GM12878 (cell line): ENCODE measurements around the gene MYO15A. TPM values are rescaled to one million over a fixed set of nuclear protein-coding genes. Genes with fewer than 3 reads are reported as not detected.

ENCODE experiments used
- BMI1 ChIP-seq: fragments of 450-650 bp; IDR thresholded peaks from 2 replicates; pipeline ENCODE4 v1.6.1; 2016; ENCODE audit warnings: mild to moderate bottlenecking, moderate library complexity, borderline replicate concordance
- CBFB ChIP-seq: IDR thresholded peaks from 2 replicates; pipeline ENCODE4 v1.6.1; 2016; ENCODE audit warnings: antibody characterized with exemption, low read depth
- CHD2 ChIP-seq: IDR thresholded peaks from 2 replicates; pipeline ENCODE4 v1.6.1; 2011; ENCODE audit warnings: low read depth, low read length, improper control_type of control experiment, borderline replicate concordance
- CREM ChIP-seq: IDR thresholded peaks from 2 replicates; pipeline ENCODE4 v1.6.1; 2014; ENCODE audit warnings: antibody characterized with exemption, low read depth
- ESRRA ChIP-seq: IDR thresholded peaks from 2 replicates; pipeline ENCODE4 v1.6.1; 2012; ENCODE audit warnings: mild to moderate bottlenecking, low read length, improper control_type of control experiment
- GATAD2B ChIP-seq: fragments of 450-650 bp; conservative IDR thresholded peaks from 2 replicates; pipeline ENCODE4 v1.6.1; 2017; ENCODE audit warnings: low read depth, mild to moderate bottlenecking, moderate library complexity
- HCFC1 ChIP-seq: fragments of 150-350 bp; IDR thresholded peaks from 2 replicates; pipeline ENCODE4 v1.6.1; 2014; ENCODE audit warnings: low read length
- IKZF2 ChIP-seq, 2 experiments: fragments of 450-650 bp; IDR thresholded peaks; 2 replicates each; pipeline ENCODE4 v1.6.1; 2017; ENCODE audit warnings: mild to moderate bottlenecking in 2 of 2, moderate library complexity in 2 of 2
- KLF5 ChIP-seq: fragments of 450-650 bp; IDR thresholded peaks from 2 replicates; pipeline ENCODE4 v1.6.1; 2014; ENCODE audit warnings: mild to moderate bottlenecking; ENCODE audit not compliant: partially characterized antibody
- MTA3 ChIP-seq: IDR thresholded peaks from 2 replicates; pipeline ENCODE4 v1.6.1; 2012; ENCODE audit warnings: low read length, inconsistent platforms, borderline replicate concordance
- MYB ChIP-seq: fragments of 150-350 bp; IDR thresholded peaks from 2 replicates; pipeline ENCODE4 v1.6.1; 2014; ENCODE audit warnings: mild to moderate bottlenecking, low read depth, low read length, borderline replicate concordance
- NFYB ChIP-seq: IDR thresholded peaks from 2 replicates; pipeline ENCODE4 v1.6.1; 2011; ENCODE audit warnings: low read depth, mild to moderate bottlenecking, low read length, improper control_type of control experiment, moderate library complexity; ENCODE audit not compliant: insufficient read depth
- PML ChIP-seq: IDR thresholded peaks from 2 replicates; pipeline ENCODE4 v1.6.1; 2012; ENCODE audit warnings: low read length, inconsistent platforms
- RAD21 ChIP-seq: IDR thresholded peaks from 2 replicates; pipeline ENCODE4 v1.6.1; 2011; ENCODE audit warnings: mild to moderate bottlenecking, low read depth, low read length, moderate library complexity; ENCODE audit not compliant: insufficient read depth
- SIX5 ChIP-seq: IDR thresholded peaks from 2 replicates; pipeline ENCODE4 v1.6.1; 2011; ENCODE audit warnings: mild to moderate bottlenecking, low read depth, low read length, moderate library complexity; ENCODE audit not compliant: severe bottlenecking
- SMARCA5 ChIP-seq: fragments of 450-650 bp; IDR thresholded peaks from 2 replicates; pipeline ENCODE4 v1.6.1; 2017; ENCODE audit warnings: mild to moderate bottlenecking
- TARDBP ChIP-seq: IDR thresholded peaks from 2 replicates; pipeline ENCODE4 v1.6.1; 2016; ENCODE audit warnings: borderline replicate concordance
- TBL1XR1 ChIP-seq: IDR thresholded peaks from 2 replicates; pipeline ENCODE4 v1.6.1; 2012; ENCODE audit warnings: low read depth, low read length, improper control_type of control experiment
- YBX1 ChIP-seq: fragments of 450-650 bp; IDR thresholded peaks from 2 replicates; pipeline ENCODE4 v1.6.1; 2016; ENCODE audit warnings: antibody characterized with exemption
- polyA plus RNA-seq, 11 experiments: library from polyadenylated mRNA; depleted of rRNA in 4 of 11; unstranded in 6 of 11; stranded (reverse) in 5 of 11; fragments of >200 nt; fragmentation: Nextera tagmentation in 4 of 11; fragmentation: Illumina TruSeq in 1 of 11; extraction: Ambion mirVana in 4 of 11; extraction: Trizol in 1 of 11; gene quantifications; 1 replicate in 1 of 11; 2 replicates in 10 of 11; pipeline versions ENCODE4 v1.2.1 to v1.2.3, GENCODE V29; 2011 to 2016; ENCODE audit warnings: inconsistent platforms in 2 of 11, missing spikeins in 2 of 11, low read depth in 1 of 11
- total RNA-seq, 4 experiments: library from RNA; depleted of rRNA in 3 of 4; stranded (reverse); fragments of >200 nt in 3 of 4; fragmentation: Illumina TruSeq in 1 of 4; extraction: Trizol in 1 of 4; gene quantifications; 2 replicates each; pipeline versions ENCODE4 v1.2.1 to v1.2.3, GENCODE V29; 2013 to 2021
- TF ChIP-seq, protein P1 (sequence below): fragments of 450-650 bp; IDR thresholded peaks from 2 replicates; pipeline ENCODE4 v1.6.1; 2017; ENCODE audit warnings: borderline replicate concordance
- TF ChIP-seq, protein P2 (sequence below): IDR thresholded peaks from 2 replicates; pipeline ENCODE4 v1.6.1; 2011; ENCODE audit warnings: borderline replicate concordance, low read depth, mild to moderate bottlenecking, moderate library complexity, low read length; ENCODE audit not compliant: insufficient read depth, poor library complexity, severe bottlenecking
- TF ChIP-seq, protein P3 (sequence below): IDR thresholded peaks from 2 replicates; pipeline ENCODE4 v1.6.1; 2011; ENCODE audit warnings: low read depth, mild to moderate bottlenecking, low read length, moderate library complexity, borderline replicate concordance; ENCODE audit errors: extremely low read depth
- TF ChIP-seq, protein P4 (sequence below): IDR thresholded peaks from 2 replicates; pipeline ENCODE4 v1.6.1; 2012; ENCODE audit warnings: improper control_type of control experiment, low read depth, low read length; ENCODE audit not compliant: insufficient replicate concordance

Gene MYO15A
- total and polyA plus RNA-seq, 10 of the 15 experiments (the other 5 are each of a cell fraction or from before 2014, with no cell fraction given), result 0.03 to 0.77 (median 0.21) TPM; not detected in 4

DNA sequence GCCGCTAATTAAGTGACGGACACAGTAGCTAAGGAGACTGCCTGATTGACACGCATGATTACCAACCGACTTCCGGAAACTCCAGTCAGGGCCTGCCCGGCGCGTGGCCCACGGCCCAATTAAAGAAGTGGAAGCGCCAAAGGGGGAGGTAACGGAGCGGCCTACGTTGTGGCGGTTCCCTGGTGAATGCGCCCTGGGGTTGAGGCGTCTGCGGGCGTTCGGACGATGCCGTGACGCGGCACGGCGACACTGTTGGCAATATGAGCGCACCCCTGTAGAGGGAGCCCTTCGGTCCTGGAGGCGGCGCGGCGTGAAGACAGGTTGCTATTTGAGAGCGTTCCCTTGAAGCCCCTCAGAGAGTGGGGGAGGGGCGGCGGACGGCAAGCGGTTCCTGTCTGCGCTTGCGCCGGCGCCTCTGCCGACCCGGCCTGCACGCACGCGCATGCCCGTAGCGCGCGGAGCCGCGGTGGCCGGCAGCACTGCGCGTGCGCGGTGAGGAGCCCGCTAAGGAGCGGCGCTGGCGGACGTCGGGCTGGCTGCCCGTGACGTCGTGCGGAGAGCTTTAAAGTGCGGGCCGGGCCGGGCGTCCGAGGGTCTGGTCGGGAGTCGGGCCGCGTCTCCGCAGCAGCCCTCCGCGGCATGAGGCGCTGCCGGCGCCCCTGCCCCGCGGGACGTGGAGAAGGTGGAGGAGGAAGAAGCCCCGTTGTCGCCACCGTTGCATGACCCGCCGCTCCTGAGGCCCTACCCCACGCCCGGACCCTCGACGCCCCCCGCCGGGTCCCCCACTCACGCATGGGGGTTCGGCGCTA is 75.0 kb downstream of the MYO15A start, which contains the start of gene ALKBH5 (continued):
- TF ChIP-seq, protein P1, sequence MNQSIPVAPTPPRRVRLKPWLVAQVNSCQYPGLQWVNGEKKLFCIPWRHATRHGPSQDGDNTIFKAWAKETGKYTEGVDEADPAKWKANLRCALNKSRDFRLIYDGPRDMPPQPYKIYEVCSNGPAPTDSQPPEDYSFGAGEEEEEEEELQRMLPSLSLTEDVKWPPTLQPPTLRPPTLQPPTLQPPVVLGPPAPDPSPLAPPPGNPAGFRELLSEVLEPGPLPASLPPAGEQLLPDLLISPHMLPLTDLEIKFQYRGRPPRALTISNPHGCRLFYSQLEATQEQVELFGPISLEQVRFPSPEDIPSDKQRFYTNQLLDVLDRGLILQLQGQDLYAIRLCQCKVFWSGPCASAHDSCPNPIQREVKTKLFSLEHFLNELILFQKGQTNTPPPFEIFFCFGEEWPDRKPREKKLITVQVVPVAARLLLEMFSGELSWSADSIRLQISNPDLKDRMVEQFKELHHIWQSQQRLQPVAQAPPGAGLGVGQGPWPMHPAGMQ, result no peak
- TF ChIP-seq PML, result peak; percentile 8; the same call in 1 of the 2 replicates
- no peak for TF ChIP-seq YBX1
- TF ChIP-seq, protein P2, sequence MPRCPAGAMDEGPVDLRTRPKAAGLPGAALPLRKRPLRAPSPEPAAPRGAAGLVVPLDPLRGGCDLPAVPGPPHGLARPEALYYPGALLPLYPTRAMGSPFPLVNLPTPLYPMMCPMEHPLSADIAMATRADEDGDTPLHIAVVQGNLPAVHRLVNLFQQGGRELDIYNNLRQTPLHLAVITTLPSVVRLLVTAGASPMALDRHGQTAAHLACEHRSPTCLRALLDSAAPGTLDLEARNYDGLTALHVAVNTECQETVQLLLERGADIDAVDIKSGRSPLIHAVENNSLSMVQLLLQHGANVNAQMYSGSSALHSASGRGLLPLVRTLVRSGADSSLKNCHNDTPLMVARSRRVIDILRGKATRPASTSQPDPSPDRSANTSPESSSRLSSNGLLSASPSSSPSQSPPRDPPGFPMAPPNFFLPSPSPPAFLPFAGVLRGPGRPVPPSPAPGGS, result no peak
- TF ChIP-seq, protein P3, sequence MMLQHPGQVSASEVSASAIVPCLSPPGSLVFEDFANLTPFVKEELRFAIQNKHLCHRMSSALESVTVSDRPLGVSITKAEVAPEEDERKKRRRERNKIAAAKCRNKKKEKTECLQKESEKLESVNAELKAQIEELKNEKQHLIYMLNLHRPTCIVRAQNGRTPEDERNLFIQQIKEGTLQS, result no peak
- peak; percentile 93 for TF ChIP-seq CHD2
- no peak for TF ChIP-seq TARDBP
- no peak for TF ChIP-seq MYB
- 0 out of 2 replicates have a peak, but pooled peaks have one; percentile 12 for TF ChIP-seq HCFC1
- no peak for TF ChIP-seq RAD21
- TF ChIP-seq KLF5, result peak; percentile 65
- peak; percentile 97 for TF ChIP-seq BMI1
- peak; percentile 69; the same call in 1 of the 2 replicates for TF ChIP-seq GATAD2B
- peak; percentile 8 for TF ChIP-seq SIX5
- peak; percentile 92 for TF ChIP-seq CREM
- TF ChIP-seq MTA3, result no peak
- TF ChIP-seq ESRRA, result 0 out of 2 replicates have a peak, but pooled peaks have one; percentile 39
- TF ChIP-seq IKZF2 (IDR thresholded peaks at IDR 0.05), result no peak
- peak; percentile 72 for TF ChIP-seq CBFB
- no peak for TF ChIP-seq SMARCA5
- no peak; the same call in 1 of the 2 replicates for TF ChIP-seq TBL1XR1
- TF ChIP-seq, protein P4, sequence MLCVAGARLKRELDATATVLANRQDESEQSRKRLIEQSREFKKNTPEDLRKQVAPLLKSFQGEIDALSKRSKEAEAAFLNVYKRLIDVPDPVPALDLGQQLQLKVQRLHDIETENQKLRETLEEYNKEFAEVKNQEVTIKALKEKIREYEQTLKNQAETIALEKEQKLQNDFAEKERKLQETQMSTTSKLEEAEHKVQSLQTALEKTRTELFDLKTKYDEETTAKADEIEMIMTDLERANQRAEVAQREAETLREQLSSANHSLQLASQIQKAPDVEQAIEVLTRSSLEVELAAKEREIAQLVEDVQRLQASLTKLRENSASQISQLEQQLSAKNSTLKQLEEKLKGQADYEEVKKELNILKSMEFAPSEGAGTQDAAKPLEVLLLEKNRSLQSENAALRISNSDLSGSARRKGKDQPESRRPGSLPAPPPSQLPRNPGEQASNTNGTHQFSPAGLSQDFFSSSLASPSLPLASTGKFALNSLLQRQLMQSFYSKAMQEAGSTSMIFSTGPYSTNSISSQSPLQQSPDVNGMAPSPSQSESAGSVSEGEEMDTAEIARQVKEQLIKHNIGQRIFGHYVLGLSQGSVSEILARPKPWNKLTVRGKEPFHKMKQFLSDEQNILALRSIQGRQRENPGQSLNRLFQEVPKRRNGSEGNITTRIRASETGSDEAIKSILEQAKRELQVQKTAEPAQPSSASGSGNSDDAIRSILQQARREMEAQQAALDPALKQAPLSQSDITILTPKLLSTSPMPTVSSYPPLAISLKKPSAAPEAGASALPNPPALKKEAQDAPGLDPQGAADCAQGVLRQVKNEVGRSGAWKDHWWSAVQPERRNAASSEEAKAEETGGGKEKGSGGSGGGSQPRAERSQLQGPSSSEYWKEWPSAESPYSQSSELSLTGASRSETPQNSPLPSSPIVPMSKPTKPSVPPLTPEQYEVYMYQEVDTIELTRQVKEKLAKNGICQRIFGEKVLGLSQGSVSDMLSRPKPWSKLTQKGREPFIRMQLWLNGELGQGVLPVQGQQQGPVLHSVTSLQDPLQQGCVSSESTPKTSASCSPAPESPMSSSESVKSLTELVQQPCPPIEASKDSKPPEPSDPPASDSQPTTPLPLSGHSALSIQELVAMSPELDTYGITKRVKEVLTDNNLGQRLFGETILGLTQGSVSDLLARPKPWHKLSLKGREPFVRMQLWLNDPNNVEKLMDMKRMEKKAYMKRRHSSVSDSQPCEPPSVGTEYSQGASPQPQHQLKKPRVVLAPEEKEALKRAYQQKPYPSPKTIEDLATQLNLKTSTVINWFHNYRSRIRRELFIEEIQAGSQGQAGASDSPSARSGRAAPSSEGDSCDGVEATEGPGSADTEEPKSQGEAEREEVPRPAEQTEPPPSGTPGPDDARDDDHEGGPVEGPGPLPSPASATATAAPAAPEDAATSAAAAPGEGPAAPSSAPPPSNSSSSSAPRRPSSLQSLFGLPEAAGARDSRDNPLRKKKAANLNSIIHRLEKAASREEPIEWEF, result no peak
- peak; percentile 80 for TF ChIP-seq NFYB
